ENCODE data around the gene KRT35. TPM values are rescaled to one million over a fixed set of nuclear protein-coding genes. Genes with fewer than 3 reads are reported as not detected.

Gene KRT35
- total RNA-seq, 2 donors from 2014 or later = not detected

- ATAC-seq (ENCODE audit: insufficient number of reproducible peaks, low FRiP score, low read depth) = no peak
Observed at GRCh38 chr17:41491476-41491875, 10.5 kb upstream of the KRT35 start.

GRCh38 chr17:41490000-41490990 is 9.3 kb upstream of the KRT35 start:
- H3K27me3 ChIP-seq (replicated peaks; ENCODE audit: insufficient read depth) = no peaks in the 10 kb centered on the region
- no peaks in the 10 kb centered on the region for H3K9me3 ChIP-seq
- peaks cover 5 to 9% of the 10 kb centered on the region in 2 donors for H3K4me1 ChIP-seq (ENCODE audit: control insufficient read depth in 1 of 2, low read depth in 2 of 2)
- H3K27ac ChIP-seq = no peak overlapping the region
- no peak for TF ChIP-seq CTCF (IDR thresholded peaks at IDR 0.05)
- H3K4me3 ChIP-seq = no peak overlapping the region
- DNase-seq (ENCODE audit: low spot score) (no peak), ATAC-seq (ENCODE audit: insufficient number of reproducible peaks, low FRiP score, low read depth) (no peak)
- H3K36me3 ChIP-seq = no peaks in the 10 kb centered on the region

More at GRCh38 chr17:41491476-41491875, 10.5 kb upstream of the KRT35 start:
- Histone ChIP-seq H3K36me3 (no peaks in the 10 kb centered on the region), H3K4me1 (ENCODE audit: control insufficient read depth in 1 of 2, low read depth in 2 of 2) (peaks cover 5 to 9% of the 10 kb centered on the region in 2 donors), H3K4me3 (no peak overlapping the region), H3K27ac (no peak overlapping the region), H3K9me3 (no peaks in the 10 kb centered on the region), H3K27me3 (replicated peaks; ENCODE audit: insufficient read depth) (no peaks in the 10 kb centered on the region)
- no peak for DNase-seq (ENCODE audit: low spot score)
- TF ChIP-seq CTCF (IDR thresholded peaks at IDR 0.05) = no peak

GRCh38 chr17:41489531-41489930 is 8.6 kb upstream of the KRT35 start, which contains the start of gene KRT36:
Gene KRT36, minus strand, starts transcription at chr17:41489910. Its CDS starts 46 bp downstream, at chr17:41489864.
- Histone ChIP-seq H3K4me1 (ENCODE audit: control insufficient read depth in 1 of 2, low read depth in 2 of 2) (peaks cover 5 to 9% of the 10 kb centered on the region in 2 donors), H3K36me3 (no peaks in the 10 kb centered on the region), H3K4me3 (no peak within 1 kb of the TSS), H3K27ac (no peak within 1 kb of the TSS), H3K9me3 (no peaks in the 10 kb centered on the region), H3K27me3 (replicated peaks; ENCODE audit: insufficient read depth) (no peaks in the 10 kb centered on the region)
- DNase-seq (ENCODE audit: low spot score) (no peak), ATAC-seq (ENCODE audit: insufficient number of reproducible peaks, low FRiP score, low read depth) (no peak)
- TF ChIP-seq CTCF (IDR thresholded peaks at IDR 0.05) = no peak

- no peaks in the 10 kb centered on the region for H3K36me3 ChIP-seq
- DNase-seq (ENCODE audit: low spot score) (no peak), ATAC-seq (ENCODE audit: insufficient number of reproducible peaks, low FRiP score, low read depth) (no peak)
- peak; percentile 28 for TF ChIP-seq CTCF (IDR thresholded peaks at IDR 0.05)
- no peaks in the 10 kb centered on the region for H3K27me3 ChIP-seq (replicated peaks; ENCODE audit: insufficient read depth)
- H3K4me3 ChIP-seq = no peak overlapping the region
- no peaks in the 10 kb centered on the region for H3K9me3 ChIP-seq
- H3K4me1 ChIP-seq (ENCODE audit: control insufficient read depth in 1 of 2, low read depth in 2 of 2) = no peaks in the 10 kb centered on the region
- H3K27ac ChIP-seq = no peak overlapping the region
Observed at GRCh38 chr17:41486809-41487530, 6.0 kb upstream of the KRT35 start.

GRCh38 chr17:41486316-41486715 is 5.4 kb upstream of the KRT35 start:
- H3K9me3 ChIP-seq = no peaks in the 10 kb centered on the region
- no peaks in the 10 kb centered on the region for H3K27me3 ChIP-seq (replicated peaks; ENCODE audit: insufficient read depth)
- ATAC-seq (ENCODE audit: insufficient number of reproducible peaks, low FRiP score, low read depth) (no peak), DNase-seq (ENCODE audit: low spot score) (no peak)
- no peak for TF ChIP-seq CTCF (IDR thresholded peaks at IDR 0.05)
- H3K4me3 ChIP-seq = no peak overlapping the region
- H3K36me3 ChIP-seq = no peaks in the 10 kb centered on the region
- no peak overlapping the region for H3K27ac ChIP-seq
- H3K4me1 ChIP-seq (ENCODE audit: control insufficient read depth in 1 of 2, low read depth in 2 of 2) = no peaks in the 10 kb centered on the region
